Measurements from ENCODE around the gene PSMA7.

PSMA7 gene

GRCh38 chr20:62089393-62089792 is 53.8 kb downstream of the PSMA7 start:
- Histone ChIP-seq H3K4me1 (no peaks in the 10 kb centered on the region), H3K9me3 (no peaks in the 10 kb centered on the region), H3K27ac (no peak overlapping the region), H3K36me3 (no peaks in the 10 kb centered on the region), H3K4me3 (no peak overlapping the region), H3K27me3 (peaks cover 0 to 36% of the 10 kb centered on the region in 2 donors)
- intact Hi-C loops (cut with DNase I; ENCODE audit: low total_unique reads), result no loop called here
- no peak for DNase-seq
- no peak for TF ChIP-seq CTCF (IDR thresholded peaks at IDR 0.05)

GRCh38 chr20:62088258-62089127 is 54.7 kb downstream of the PSMA7 start:
- H3K9me3 ChIP-seq, result no peaks in the 10 kb centered on the region
- no peak for DNase-seq
- intact Hi-C loops (cut with DNase I; ENCODE audit: low total_unique reads), result no loop called here
- H3K27me3 ChIP-seq, result peaks cover 0 to 36% of the 10 kb centered on the region in 2 donors
- H3K36me3 ChIP-seq, result no peaks in the 10 kb centered on the region
- TF ChIP-seq CTCF (IDR thresholded peaks at IDR 0.05), result no peak
- H3K27ac ChIP-seq, result no peak overlapping the region
- H3K4me3 ChIP-seq, result no peak overlapping the region
- no peaks in the 10 kb centered on the region for H3K4me1 ChIP-seq

GRCh38 chr20:62087632-62088031 is 55.6 kb downstream of the PSMA7 start:
- intact Hi-C loops (cut with DNase I; ENCODE audit: low total_unique reads), result no loop called here
- H3K4me3 ChIP-seq, result no peak overlapping the region
- H3K27me3 ChIP-seq, result peaks cover 0 to 36% of the 10 kb centered on the region in 2 donors
- H3K9me3 ChIP-seq, result no peaks in the 10 kb centered on the region
- no peak for TF ChIP-seq CTCF (IDR thresholded peaks at IDR 0.05)
- no peak for DNase-seq
- H3K4me1 ChIP-seq, result no peaks in the 10 kb centered on the region
- H3K36me3 ChIP-seq, result no peaks in the 10 kb centered on the region
- H3K27ac ChIP-seq, result no peak overlapping the region

GRCh38 chr20:62087227-62087626 is 56.0 kb downstream of the PSMA7 start:
- H3K4me1 ChIP-seq, result no peaks in the 10 kb centered on the region
- H3K9me3 ChIP-seq, result no peaks in the 10 kb centered on the region
- H3K4me3 ChIP-seq, result no peak overlapping the region
- H3K27ac ChIP-seq, result no peak overlapping the region
- TF ChIP-seq CTCF (IDR thresholded peaks at IDR 0.05), result no peak
- H3K36me3 ChIP-seq, result no peaks in the 10 kb centered on the region
- DNase-seq, result no peak
- H3K27me3 ChIP-seq, result peaks cover 0 to 36% of the 10 kb centered on the region in 2 donors
- intact Hi-C loops (cut with DNase I; ENCODE audit: low total_unique reads), result no loop called here

Measured in tibial artery (tissue), 4 donors.